H9 (cell line): ENCODE measurements around the gene ART3. TPM values are rescaled to one million over a fixed set of nuclear protein-coding genes. Genes with fewer than 3 reads are reported as not detected.

Experiments used
- DNase-seq: peaks from one replicate; pipeline ENCODE4 v3.0.0-alpha.2; 2017
- H2AFZ ChIP-seq: one replicate; pipeline ENCODE4 v1.6.1; 2013; ENCODE audit warnings: mild to moderate bottlenecking, low read length, control low read depth, moderate library complexity
- H2AK5ac ChIP-seq: 2 replicates; pipeline ENCODE4 v1.6.1; 2013; ENCODE audit warnings: low read length, control low read depth, mixed read lengths; ENCODE audit not compliant: insufficient read length
- H2BK120ac ChIP-seq: one replicate; pipeline ENCODE4 v1.6.1; 2013; ENCODE audit warnings: low read depth, mild to moderate bottlenecking, low read length, control low read depth, inconsistent platforms; ENCODE audit not compliant: poor library complexity, severe bottlenecking
- H2BK12ac ChIP-seq: 2 replicates; pipeline ENCODE4 v1.6.1; 2013; ENCODE audit warnings: low read length, control low read depth, mixed read lengths, low read depth; ENCODE audit not compliant: insufficient read length
- H2BK15ac ChIP-seq: 2 replicates; pipeline ENCODE4 v1.6.1; 2013; ENCODE audit warnings: low read depth, low read length, control low read depth
- H2BK20ac ChIP-seq: one replicate; pipeline ENCODE4 v1.6.1; 2013; ENCODE audit warnings: low read depth, mild to moderate bottlenecking, low read length, control low read depth, inconsistent platforms; ENCODE audit not compliant: poor library complexity, severe bottlenecking
- H2BK5ac ChIP-seq: 2 replicates; pipeline ENCODE4 v1.6.1; 2013; ENCODE audit warnings: low read length, control low read depth, mixed read lengths; ENCODE audit not compliant: insufficient read length
- H3K14ac ChIP-seq: 2 replicates; pipeline ENCODE4 v1.6.1; 2013; ENCODE audit warnings: low read length, control low read depth; ENCODE audit not compliant: insufficient read depth
- H3K18ac ChIP-seq: 2 replicates; pipeline ENCODE4 v1.6.1; 2013; ENCODE audit warnings: low read depth, mild to moderate bottlenecking, mixed read lengths, low read length, control low read depth; ENCODE audit not compliant: insufficient read length
- H3K23ac ChIP-seq: 2 replicates; pipeline ENCODE4 v1.6.1; 2013; ENCODE audit warnings: low read length, control low read depth, mixed read lengths, low read depth; ENCODE audit not compliant: insufficient read length
- H3K23me2 ChIP-seq: 2 replicates; pipeline ENCODE4 v1.6.1; 2013; ENCODE audit warnings: low read depth, mild to moderate bottlenecking, mixed read lengths, low read length, control low read depth; ENCODE audit not compliant: insufficient read length, poor library complexity, severe bottlenecking
- H3K27ac ChIP-seq: 2 replicates; pipeline ENCODE4 v1.5.1; 2013; ENCODE audit warnings: low read length, control low read depth, mixed read lengths, low read depth; ENCODE audit not compliant: insufficient read length
- H3K27me3 ChIP-seq: 2 replicates; pipeline ENCODE4 v1.6.1; 2013; ENCODE audit warnings: low read length, control low read depth, inconsistent platforms; ENCODE audit not compliant: insufficient read depth
- H3K4ac ChIP-seq: 2 replicates; pipeline ENCODE4 v1.6.1; 2013; ENCODE audit warnings: low read depth, mild to moderate bottlenecking, control low read depth, inconsistent platforms, low read length, moderate library complexity
- H3K4me1 ChIP-seq: 2 replicates; pipeline ENCODE4 v1.6.1; 2013; ENCODE audit warnings: low read length, control low read depth, inconsistent platforms; ENCODE audit not compliant: insufficient read depth
- H3K4me2 ChIP-seq: 2 replicates; pipeline ENCODE4 v1.6.1; 2013; ENCODE audit warnings: low read length, control low read depth, mixed read lengths; ENCODE audit not compliant: insufficient read length, insufficient read depth
- H3K56ac ChIP-seq: 2 replicates; pipeline ENCODE4 v1.6.1; 2013; ENCODE audit warnings: low read depth, mild to moderate bottlenecking, mixed read lengths, low read length, control low read depth; ENCODE audit not compliant: insufficient read length
- H3K79me1 ChIP-seq: 2 replicates; pipeline ENCODE4 v1.6.1; 2013; ENCODE audit warnings: low read depth, mild to moderate bottlenecking, moderate library complexity, low read length, control low read depth, inconsistent platforms; ENCODE audit not compliant: insufficient read depth, poor library complexity, severe bottlenecking
- H3K79me2 ChIP-seq: 2 replicates; pipeline ENCODE4 v1.6.1; 2013; ENCODE audit warnings: low read length, control low read depth, inconsistent platforms; ENCODE audit not compliant: insufficient read depth
- H3K9ac ChIP-seq: 2 replicates; pipeline ENCODE4 v1.6.1; 2013; ENCODE audit warnings: low read length, control low read depth, mixed read lengths; ENCODE audit not compliant: insufficient read length; ENCODE audit errors: extremely low read depth
- H3K9me3 ChIP-seq: one replicate; pipeline ENCODE4 v1.6.1; 2013; ENCODE audit warnings: low read depth, low read length, inconsistent platforms; ENCODE audit not compliant: control insufficient read depth
- H3T11ph ChIP-seq: one replicate; pipeline ENCODE4 v1.6.1; 2013; ENCODE audit warnings: mild to moderate bottlenecking, low read length, control low read depth, inconsistent platforms
- H4K20me1 ChIP-seq: one replicate; pipeline ENCODE4 v1.6.1; 2013; ENCODE audit not compliant: control insufficient read depth, insufficient read length, insufficient read depth
- H4K5ac ChIP-seq: 2 replicates; pipeline ENCODE4 v1.6.1; 2013; ENCODE audit warnings: low read depth, mild to moderate bottlenecking, mixed read lengths, low read length, control low read depth; ENCODE audit not compliant: insufficient read length
- H4K8ac ChIP-seq: replicated peaks from 2 replicates; pipeline ENCODE4 v1.6.1; 2013; ENCODE audit warnings: low read length, control low read depth, mixed read lengths, low read depth; ENCODE audit not compliant: insufficient read length
- H4K91ac ChIP-seq: 2 replicates; pipeline ENCODE4 v1.6.1; 2013; ENCODE audit warnings: low read depth, mild to moderate bottlenecking, moderate library complexity, mixed read lengths, low read length, control low read depth; ENCODE audit not compliant: insufficient read length
- H3K27ac Mint-ChIP-seq, 3 experiments: 2 replicates in 2 of 3; 3 replicates in 1 of 3; pipeline ENCODE4 v1.8.0; 2020 to 2021; ENCODE audit warnings: mixed read lengths in 3 of 3, mild to moderate bottlenecking in 1 of 3, moderate library complexity in 1 of 3
- H3K27me3 Mint-ChIP-seq: 2 replicates; pipeline ENCODE4 v1.8.0; 2021; ENCODE audit warnings: low read depth, mild to moderate bottlenecking, moderate library complexity, mixed read lengths
- H3K36me3 Mint-ChIP-seq, 3 experiments: 2 replicates in 2 of 3; 3 replicates in 1 of 3; pipeline ENCODE4 v1.8.0; 2020 to 2021; ENCODE audit warnings: low read depth in 3 of 3, mixed read lengths in 3 of 3; ENCODE audit not compliant: insufficient read depth in 1 of 3
- H3K4me1 Mint-ChIP-seq, 2 experiments: 2 replicates each; pipeline ENCODE4 v1.8.0; 2020; ENCODE audit warnings: mixed read lengths in 2 of 2
- H3K4me3 Mint-ChIP-seq, 2 experiments: 2 replicates in 1 of 2; 3 replicates in 1 of 2; pipeline ENCODE4 v1.8.0; 2020 to 2021; ENCODE audit warnings: mild to moderate bottlenecking in 2 of 2, mixed read lengths in 2 of 2, moderate library complexity in 1 of 2
- H3K9me3 Mint-ChIP-seq, 2 experiments: 2 replicates in 1 of 2; 3 replicates in 1 of 2; pipeline ENCODE4 v1.8.0; 2020; ENCODE audit warnings: mild to moderate bottlenecking in 2 of 2, mixed read lengths in 2 of 2, moderate library complexity in 1 of 2
- CTCF ChIP-seq: fragments of 200-600 bp; sonication (generic); conservative IDR thresholded peaks from 3 replicates; pipeline ENCODE4 v1.8.0; 2021; ENCODE audit warnings: antibody characterized with exemption, mild to moderate bottlenecking
- WGBS: extraction: QIAGEN DNeasy Blood & Tissue Kit; methylation state at CpG from one replicate; pipeline ENCODE4 v1.1.7; 2013; ENCODE audit warnings: missing lambda C conversion rate, low lambda C conversion rate, mixed read lengths; ENCODE audit not compliant: insufficient read length; ENCODE audit errors: extremely low coverage; 5-methylcytosine and 5-hydroxymethylcytosine counted together
- total RNA-seq: library from RNA; stranded (reverse); gene quantifications from 2 replicates; pipeline ENCODE4 v1.2.1, GENCODE V29; 2021

Gene ART3
- total RNA-seq, 1 experiment from 2014 or later, result 0.74 TPM

- H3K36me3 Mint-ChIP-seq, result no peaks in the 10 kb centered on the region
- no peak overlapping the region for H2BK15ac ChIP-seq
- no peak overlapping the region for H3K9ac ChIP-seq
- no peaks in the 10 kb centered on the region for H3K79me2 ChIP-seq
- no peak overlapping the region for H4K91ac ChIP-seq
- H3K4me3 Mint-ChIP-seq, result no peak overlapping the region
- H4K20me1 ChIP-seq, result no peaks in the 10 kb centered on the region
- H3K56ac ChIP-seq, result no peak overlapping the region
- TF ChIP-seq CTCF, result no peak
- H3K23me2 ChIP-seq, result no peaks in the 10 kb centered on the region
- H3K79me1 ChIP-seq, result no peaks in the 10 kb centered on the region
- H2BK20ac ChIP-seq, result no peak overlapping the region
- no peak overlapping the region for H2AK5ac ChIP-seq
- H3T11ph ChIP-seq, result no peak overlapping the region
- no peak overlapping the region for H3K23ac ChIP-seq
- H3K9me3 Mint-ChIP-seq, result no peaks in the 10 kb centered on the region
- H2AFZ ChIP-seq, result no peak overlapping the region
- no peak for DNase-seq
- H2BK5ac ChIP-seq, result no peak overlapping the region
- H3K27me3 ChIP-seq, result no peaks in the 10 kb centered on the region
- H3K18ac ChIP-seq, result no peak overlapping the region
- no peak overlapping the region for H2BK120ac ChIP-seq
- H3K4me1 Mint-ChIP-seq, result peaks cover 31 to 37% of the 10 kb centered on the region in 2 experiments
- H4K5ac ChIP-seq, result no peak overlapping the region
- no peak overlapping the region for H2BK12ac ChIP-seq
- whole genome bisulfite sequencing, result 100% methylated on average over 1 of the region's 3 CpGs
- H3K27me3 Mint-ChIP-seq, result no peaks in the 10 kb centered on the region
- H3K4me2 ChIP-seq, result no peak overlapping the region
- H3K27ac ChIP-seq, result no peak overlapping the region
- H3K27ac Mint-ChIP-seq, result no peak overlapping the region
- H4K8ac ChIP-seq, result no peak overlapping the region
- H3K14ac ChIP-seq, result no peak overlapping the region
- H3K4ac ChIP-seq, result no peak overlapping the region
- H3K9me3 ChIP-seq, result no peaks in the 10 kb centered on the region
- H3K4me1 ChIP-seq, result peaks cover 7% of the 10 kb centered on the region
These were observed 15.6 kb upstream of the ART3 start for GRCh38 chr4:76058888-76059426.
